ENCODE measurements around the gene LELP1.
A peak's percentile ranks its signal among the peaks of the same experiment; 100 is the strongest.

LELP1 gene

GRCh38 chr1:153229076-153229829 lies 26.0 kb downstream of the LELP1 start:
- DNase-seq, result peak in 6 of 56 donors; percentile 1 to 28 (median 2)

GRCh38 chr1:153231363-153231762 lies 28.1 kb downstream of the LELP1 start:
- DNase-seq, result no peak

- no peak for DNase-seq
Observed at GRCh38 chr1:153231785-153232184, 28.6 kb downstream of the LELP1 start.

- no peak for DNase-seq
Observed at GRCh38 chr1:153232553-153232952, 29.3 kb downstream of the LELP1 start.

- no peak for DNase-seq
Observed at GRCh38 chr1:153233448-153233847, 30.2 kb downstream of the LELP1 start.

GRCh38 chr1:153238527-153238926 lies 35.3 kb downstream of the LELP1 start:
- DNase-seq, result no peak

- DNase-seq, result no peak
Observed at GRCh38 chr1:153242160-153242559, 38.9 kb downstream of the LELP1 start.

GRCh38 chr1:153245466-153245865 lies 42.2 kb downstream of the LELP1 start:
- no peak for DNase-seq

GRCh38 chr1:153246018-153246417 lies 42.8 kb downstream of the LELP1 start:
- no peak for DNase-seq

- DNase-seq, result no peak
Observed at GRCh38 chr1:153246825-153247224, 43.6 kb downstream of the LELP1 start.

- DNase-seq, result no peak
Observed at GRCh38 chr1:153248176-153248879, 45.1 kb downstream of the LELP1 start.

GRCh38 chr1:153250166-153250565 lies 46.9 kb downstream of the LELP1 start:
- peak in 1 of 56 donors; percentile 10 for DNase-seq

- no peak for DNase-seq
Observed at GRCh38 chr1:153251087-153251486, 47.9 kb downstream of the LELP1 start.

GRCh38 chr1:153251562-153251961 lies 48.3 kb downstream of the LELP1 start:
- DNase-seq, result no peak

GRCh38 chr1:153251988-153252387 lies 48.8 kb downstream of the LELP1 start:
- DNase-seq, result no peak

GRCh38 chr1:153253076-153253475 lies 49.8 kb downstream of the LELP1 start:
- no peak for DNase-seq

- DNase-seq, result no peak
Observed at GRCh38 chr1:153253693-153254092, 50.5 kb downstream of the LELP1 start.
